Panc1 (cell line): Measurements from ENCODE around the gene LY86. TPM values are rescaled to one million over a fixed set of nuclear protein-coding genes. Genes with fewer than 3 reads are reported as not detected.

ENCODE experiments used
- ATAC-seq: fragments of 200-7000 bp; cut with Tn5 transposase; 2 replicates; pipeline ENCODE4 v1.9.1; 2020; ENCODE audit warnings: mild to moderate bottlenecking, moderate library complexity
- BruUV-seq: library from RNA; stranded (reverse); fragments of 400-500 nt; replicated peaks from 2 replicates; lab custom pipeline; 2021; lab: Mats Ljungman, UMichigan
- CTCF ChIA-PET: fragments of 300-600 bp; sonication (Branson Sonifier 250); formaldehyde crosslinking; loops from one replicate; lab custom pipeline; 2022; ENCODE audit warnings: antibody characterized with exemption; lab: Charles Lee
- POLR2A ChIA-PET: fragments of 300-600 bp; sonication (Branson Sonifier 250); formaldehyde crosslinking; loops from one replicate; lab custom pipeline; 2022; ENCODE audit warnings: antibody characterized with exemption; lab: Charles Lee
- DNase-seq: peaks from one replicate; pipeline ENCODE4 v3.0.0-alpha.2; 2010; ENCODE audit warnings: low read depth, low spot score
- H3K27ac ChIP-seq: 2 replicates; pipeline ENCODE4 v1.5.1; 2011; ENCODE audit warnings: mild to moderate bottlenecking, low read length, inconsistent platforms
- H3K27me3 ChIP-seq: fragments of 200-500 bp; sonication (Bioruptor generic); 2 replicates; pipeline ENCODE4 v1.6.0; 2014; ENCODE audit warnings: low read length, inconsistent platforms; ENCODE audit not compliant: control insufficient read depth, insufficient read depth
- H3K36me3 ChIP-seq: fragments of 200-500 bp; sonication (Bioruptor generic); 2 replicates; pipeline ENCODE4 v1.5.1; 2014; ENCODE audit warnings: inconsistent platforms, mild to moderate bottlenecking, low read length, moderate library complexity; ENCODE audit not compliant: control insufficient read depth, insufficient read depth
- H3K4me1 ChIP-seq: 2 replicates; pipeline ENCODE4 v1.5.1; 2011; ENCODE audit warnings: inconsistent platforms, mild to moderate bottlenecking, low read length, moderate library complexity; ENCODE audit not compliant: control insufficient read depth, insufficient read depth
- H3K4me3 ChIP-seq, 2 experiments: 2 replicates each; pipeline ENCODE4 v1.5.1; 2011 to 2012; ENCODE audit warnings: low read depth in 2 of 2, low read length in 2 of 2, mild to moderate bottlenecking in 2 of 2, inconsistent platforms in 1 of 2, moderate library complexity in 1 of 2
- H3K9me3 ChIP-seq: fragments of 200-500 bp; sonication (Bioruptor generic); 2 replicates; pipeline ENCODE4 v1.5.1; 2014; ENCODE audit warnings: low read depth, mild to moderate bottlenecking, inconsistent platforms, low read length, moderate library complexity; ENCODE audit not compliant: control insufficient read depth, insufficient read depth
- POLR2AphosphoS5 ChIP-seq: IDR thresholded peaks from 2 replicates; pipeline ENCODE4 v1.6.1; 2012; ENCODE audit warnings: mild to moderate bottlenecking, low read depth, low read length, moderate library complexity
- SIN3A ChIP-seq: IDR thresholded peaks from 2 replicates; pipeline ENCODE4 v1.6.1; 2012; ENCODE audit warnings: low read depth, mild to moderate bottlenecking, low read length, moderate library complexity, borderline replicate concordance; ENCODE audit not compliant: insufficient read depth
- TCF7L2 ChIP-seq: IDR thresholded peaks from 2 replicates; pipeline ENCODE4 v1.6.1; 2011; ENCODE audit warnings: mild to moderate bottlenecking, low read depth, low read length, inconsistent platforms
- in situ Hi-C: cut with HindIII; loops from 2 replicates; pipeline ENCODE4 v1.10.0; 2016; ENCODE audit warnings: low sequenced_read_pairs, low pct_unique_long_range_greater_than_20kb
- intact Hi-C: fragments of 100-400 bp; cut with micrococcal nuclease; formaldehyde crosslinking; loops from one replicate; pipeline ENCODE4 v1.10.0; 2022; ENCODE audit not compliant: unreplicated experiment
- total RNA-seq: library from RNA; stranded (reverse); gene quantifications from one replicate; pipeline ENCODE4 v1.2.1, GENCODE V29; 2021; ENCODE audit not compliant: unreplicated experiment
- TF ChIP-seq, protein P1 (sequence below): fragments of 450-650 bp; IDR thresholded peaks from 2 replicates; pipeline ENCODE4 v1.5.1; 2017; ENCODE audit warnings: mild to moderate bottlenecking
- TF ChIP-seq, protein P2 (sequence below), 2 experiments: IDR thresholded peaks; 2 replicates each; pipeline ENCODE4 v1.6.1; 2011 to 2012; ENCODE audit warnings: low read depth in 2 of 2, control low read depth in 1 of 2, low read length in 1 of 2, mild to moderate bottlenecking in 1 of 2, moderate library complexity in 1 of 2; ENCODE audit not compliant: insufficient read depth in 1 of 2

Gene LY86
- total RNA-seq, 1 experiment from 2014 or later: not detected

DNA sequence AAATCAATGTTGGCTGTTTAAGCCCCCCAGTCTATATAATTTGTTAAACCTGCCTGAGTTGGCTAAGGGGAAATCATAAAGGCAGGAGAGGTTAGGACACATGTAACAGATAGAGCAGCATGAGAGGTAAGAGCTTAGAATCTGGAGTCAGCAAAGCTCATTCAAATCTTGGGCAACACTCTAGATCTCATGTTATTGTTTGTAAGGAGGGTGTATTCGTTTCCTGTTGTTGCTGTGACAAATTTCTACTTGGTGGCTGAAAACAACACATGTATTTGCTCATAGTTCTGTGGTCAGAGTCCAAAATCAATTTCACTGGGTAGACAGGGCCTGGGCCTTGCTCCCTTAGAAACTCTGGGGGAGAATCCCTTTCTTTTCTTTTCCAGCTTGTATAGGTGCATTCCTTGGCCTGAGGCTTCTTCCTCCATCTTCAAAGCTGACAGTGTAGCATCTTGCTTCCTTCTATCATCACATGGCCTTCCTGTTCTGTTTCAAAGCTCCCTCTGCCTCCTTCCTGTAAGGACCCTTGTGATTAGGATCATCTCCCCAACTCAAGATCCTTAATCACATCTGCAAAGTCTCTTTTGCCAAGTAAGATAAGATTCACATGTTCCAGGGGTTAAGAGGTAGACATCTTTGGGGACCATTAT is 4.4 kb downstream of the LY86 start:
- DNase-seq: no peak
- ChIA-PET POLR2A (no interaction called here), CTCF (interaction anchor here (0.6 kb wide), 1 partner anchor 306 kb away, joined by 4 read pairs; no protein-coding TSS in a partner anchor)
- no peaks in the 10 kb centered on the region for H3K4me1 ChIP-seq
- H3K36me3 ChIP-seq: no peaks in the 10 kb centered on the region
- H3K27me3 ChIP-seq: no peaks in the 10 kb centered on the region; the same call in 1 of the 2 replicates
- in situ Hi-C loops (no loop called here), intact Hi-C loops (no loop called here)
- BruUV-seq: no TSS peak
- no peak overlapping the region for H3K4me3 ChIP-seq
- TF ChIP-seq, protein P1, sequence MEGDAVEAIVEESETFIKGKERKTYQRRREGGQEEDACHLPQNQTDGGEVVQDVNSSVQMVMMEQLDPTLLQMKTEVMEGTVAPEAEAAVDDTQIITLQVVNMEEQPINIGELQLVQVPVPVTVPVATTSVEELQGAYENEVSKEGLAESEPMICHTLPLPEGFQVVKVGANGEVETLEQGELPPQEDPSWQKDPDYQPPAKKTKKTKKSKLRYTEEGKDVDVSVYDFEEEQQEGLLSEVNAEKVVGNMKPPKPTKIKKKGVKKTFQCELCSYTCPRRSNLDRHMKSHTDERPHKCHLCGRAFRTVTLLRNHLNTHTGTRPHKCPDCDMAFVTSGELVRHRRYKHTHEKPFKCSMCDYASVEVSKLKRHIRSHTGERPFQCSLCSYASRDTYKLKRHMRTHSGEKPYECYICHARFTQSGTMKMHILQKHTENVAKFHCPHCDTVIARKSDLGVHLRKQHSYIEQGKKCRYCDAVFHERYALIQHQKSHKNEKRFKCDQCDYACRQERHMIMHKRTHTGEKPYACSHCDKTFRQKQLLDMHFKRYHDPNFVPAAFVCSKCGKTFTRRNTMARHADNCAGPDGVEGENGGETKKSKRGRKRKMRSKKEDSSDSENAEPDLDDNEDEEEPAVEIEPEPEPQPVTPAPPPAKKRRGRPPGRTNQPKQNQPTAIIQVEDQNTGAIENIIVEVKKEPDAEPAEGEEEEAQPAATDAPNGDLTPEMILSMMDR: no peak
- TF ChIP-seq, protein P2, sequence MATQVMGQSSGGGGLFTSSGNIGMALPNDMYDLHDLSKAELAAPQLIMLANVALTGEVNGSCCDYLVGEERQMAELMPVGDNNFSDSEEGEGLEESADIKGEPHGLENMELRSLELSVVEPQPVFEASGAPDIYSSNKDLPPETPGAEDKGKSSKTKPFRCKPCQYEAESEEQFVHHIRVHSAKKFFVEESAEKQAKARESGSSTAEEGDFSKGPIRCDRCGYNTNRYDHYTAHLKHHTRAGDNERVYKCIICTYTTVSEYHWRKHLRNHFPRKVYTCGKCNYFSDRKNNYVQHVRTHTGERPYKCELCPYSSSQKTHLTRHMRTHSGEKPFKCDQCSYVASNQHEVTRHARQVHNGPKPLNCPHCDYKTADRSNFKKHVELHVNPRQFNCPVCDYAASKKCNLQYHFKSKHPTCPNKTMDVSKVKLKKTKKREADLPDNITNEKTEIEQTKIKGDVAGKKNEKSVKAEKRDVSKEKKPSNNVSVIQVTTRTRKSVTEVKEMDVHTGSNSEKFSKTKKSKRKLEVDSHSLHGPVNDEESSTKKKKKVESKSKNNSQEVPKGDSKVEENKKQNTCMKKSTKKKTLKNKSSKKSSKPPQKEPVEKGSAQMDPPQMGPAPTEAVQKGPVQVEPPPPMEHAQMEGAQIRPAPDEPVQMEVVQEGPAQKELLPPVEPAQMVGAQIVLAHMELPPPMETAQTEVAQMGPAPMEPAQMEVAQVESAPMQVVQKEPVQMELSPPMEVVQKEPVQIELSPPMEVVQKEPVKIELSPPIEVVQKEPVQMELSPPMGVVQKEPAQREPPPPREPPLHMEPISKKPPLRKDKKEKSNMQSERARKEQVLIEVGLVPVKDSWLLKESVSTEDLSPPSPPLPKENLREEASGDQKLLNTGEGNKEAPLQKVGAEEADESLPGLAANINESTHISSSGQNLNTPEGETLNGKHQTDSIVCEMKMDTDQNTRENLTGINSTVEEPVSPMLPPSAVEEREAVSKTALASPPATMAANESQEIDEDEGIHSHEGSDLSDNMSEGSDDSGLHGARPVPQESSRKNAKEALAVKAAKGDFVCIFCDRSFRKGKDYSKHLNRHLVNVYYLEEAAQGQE (IDR thresholded peaks at IDR 0.05; ENCODE audit: insufficient read depth in 1 of 2, low read depth in 2 of 2, low read length in 1 of 2): no peak
- TF ChIP-seq TCF7L2 (no peak), SIN3A (no peak), POLR2AphosphoS5 (no peak)
- H3K9me3 ChIP-seq: no peaks in the 10 kb centered on the region
- H3K27ac ChIP-seq: no peak overlapping the region
- ATAC-seq: no peak

DNA sequence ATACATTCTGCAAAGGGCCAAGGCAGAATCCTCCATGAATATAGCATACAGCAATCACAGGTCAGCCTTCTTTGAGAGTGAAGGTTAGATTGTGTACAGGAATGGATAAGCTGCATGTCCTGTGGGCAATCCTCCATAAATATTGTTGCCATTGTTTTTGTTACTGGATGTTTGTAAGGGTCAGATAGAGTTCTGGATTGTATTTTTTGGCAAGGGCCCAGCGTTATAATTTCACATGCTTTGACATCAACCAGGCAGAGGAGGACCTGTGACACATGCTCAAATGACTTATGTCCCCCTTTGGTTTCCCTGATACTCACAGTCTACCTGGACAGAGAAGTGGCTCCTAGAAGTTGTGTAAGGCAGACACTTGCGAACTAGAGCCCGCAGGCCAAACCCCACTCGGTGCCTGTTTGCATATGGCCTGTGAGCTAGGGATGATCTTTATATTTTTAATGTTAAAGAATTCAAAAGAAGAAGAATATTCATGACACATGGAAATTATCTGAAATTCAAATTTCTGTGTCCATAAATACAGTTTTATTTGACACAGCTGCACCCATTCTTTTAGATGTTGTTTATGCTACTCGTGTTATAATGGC is 5.4 kb downstream of the LY86 start:
- H3K36me3 ChIP-seq: no peaks in the 10 kb centered on the region
- H3K4me3 ChIP-seq: no peak overlapping the region
- TF ChIP-seq, protein P1: no peak
- TF ChIP-seq TCF7L2 (no peak), POLR2AphosphoS5 (no peak), SIN3A (no peak)
- TF ChIP-seq, protein P2 (IDR thresholded peaks at IDR 0.05; ENCODE audit: insufficient read depth in 1 of 2, low read depth in 2 of 2, low read length in 1 of 2): no peak
- CTCF ChIA-PET: no interaction called here
- in situ Hi-C loops (no loop called here), intact Hi-C loops (no loop called here)
- BruUV-seq: no TSS peak
- ATAC-seq: no peak
- H3K27me3 ChIP-seq: peaks cover 3% of the 10 kb centered on the region
- no peaks in the 10 kb centered on the region for H3K9me3 ChIP-seq
- POLR2A ChIA-PET: no interaction called here
- H3K4me1 ChIP-seq: no peaks in the 10 kb centered on the region
- no peak overlapping the region for H3K27ac ChIP-seq
- DNase-seq: no peak
